Keratinocyte (primary cell): ENCODE measurements around the gene LHX4. TPM values are rescaled to one million over a fixed set of nuclear protein-coding genes. Genes with fewer than 3 reads are reported as not detected.

ENCODE experiments used
- DNase-seq: peaks from one replicate; pipeline ENCODE4 v3.0.0-alpha.2; 2011; ENCODE audit warnings: low read depth, missing footprints, low spot score
- FAIRE-seq: peaks from 2 replicates; lab custom pipeline; 2011; peaks lifted over from hg19 to GRCh38; lab: Jason Lieb, UNC
- H2AFZ ChIP-seq: 2 replicates; pipeline ENCODE4 v1.6.0; 2012; ENCODE audit warnings: low read length, control low read depth, inconsistent platforms; ENCODE audit not compliant: control insufficient read depth
- H3K27ac ChIP-seq: 2 replicates; pipeline ENCODE4 v1.5.1; 2011; ENCODE audit warnings: low read length; ENCODE audit not compliant: control insufficient read depth, insufficient read depth
- H3K27me3 ChIP-seq: 3 replicates; pipeline ENCODE4 v1.6.0; 2011; ENCODE audit warnings: low read length; ENCODE audit not compliant: control insufficient read depth, insufficient read depth; ENCODE audit errors: extremely low read depth
- H3K36me3 ChIP-seq, 2 experiments: 2 replicates in 1 of 2; 3 replicates in 1 of 2; pipeline ENCODE4 v1.5.1; 2011; ENCODE audit warnings: low read length in 2 of 2, mild to moderate bottlenecking in 1 of 2; ENCODE audit not compliant: control insufficient read depth in 2 of 2, insufficient read depth in 2 of 2; ENCODE audit errors: extremely low read depth in 1 of 2
- H3K4me1 ChIP-seq: 3 replicates; pipeline ENCODE4 v1.5.1; 2011; ENCODE audit warnings: low read length; ENCODE audit not compliant: control insufficient read depth, insufficient read depth; ENCODE audit errors: extremely low read depth
- H3K4me2 ChIP-seq: 3 replicates; pipeline ENCODE4 v1.6.0; 2011; ENCODE audit warnings: low read depth, low read length; ENCODE audit not compliant: control insufficient read depth, insufficient read depth; ENCODE audit errors: extremely low read depth
- H3K4me3 ChIP-seq, 3 experiments: fragments of 200-600 bp in 1 of 3; sonication (generic) in 1 of 3; 2 replicates in 2 of 3; 3 replicates in 1 of 3; pipeline ENCODE4 v1.5.1; 2011 to 2016; ENCODE audit warnings: low read length in 3 of 3, mild to moderate bottlenecking in 3 of 3, control low read depth in 2 of 3, inconsistent platforms in 1 of 3, low read depth in 1 of 3, mixed read lengths in 1 of 3, mixed run types in 1 of 3, moderate library complexity in 1 of 3; ENCODE audit not compliant: control insufficient read depth in 2 of 3, insufficient read depth in 2 of 3; ENCODE audit errors: extremely low read depth in 1 of 3
- H3K79me2 ChIP-seq: 2 replicates; pipeline ENCODE4 v1.6.0; 2012; ENCODE audit warnings: low read length; ENCODE audit not compliant: control insufficient read depth, insufficient read depth
- H3K9ac ChIP-seq: 3 replicates; pipeline ENCODE4 v1.6.0; 2011; ENCODE audit warnings: low read length; ENCODE audit not compliant: control insufficient read depth, insufficient read depth; ENCODE audit errors: extremely low read depth
- H3K9me1 ChIP-seq: 3 replicates; pipeline ENCODE4 v1.6.0; 2011; ENCODE audit warnings: low read length; ENCODE audit not compliant: control insufficient read depth, insufficient read depth; ENCODE audit errors: extremely low read depth
- H3K9me3 ChIP-seq: 2 replicates; pipeline ENCODE4 v1.5.1; 2012; ENCODE audit warnings: low read depth, low read length; ENCODE audit not compliant: control insufficient read depth
- H4K20me1 ChIP-seq: 3 replicates; pipeline ENCODE4 v1.6.0; 2011; ENCODE audit warnings: low read length; ENCODE audit not compliant: control insufficient read depth, insufficient read depth; ENCODE audit errors: extremely low read depth
- CTCF ChIP-seq, 3 experiments: IDR thresholded peaks in 1 of 3; conservative IDR thresholded peaks in 1 of 3; optimal IDR thresholded peaks in 1 of 3; 2 replicates in 2 of 3; 3 replicates in 1 of 3; pipeline versions ENCODE3 to v1.5.1; 2011; ENCODE audit warnings: low read length in 3 of 3, mild to moderate bottlenecking in 3 of 3, moderate library complexity in 2 of 3, control low read depth in 1 of 3, inconsistent platforms in 1 of 3; ENCODE audit not compliant: insufficient read depth in 2 of 3; ENCODE audit errors: extremely low read depth in 1 of 3
- EZH2 ChIP-seq: IDR thresholded peaks from one replicate; pipeline ENCODE4 v1.6.1; 2012; ENCODE audit warnings: inconsistent platforms, mild to moderate bottlenecking, low read length, moderate library complexity
- dilution Hi-C: fragments of 300-500 bp; cut with MboI; formaldehyde crosslinking; loops from one replicate; pipeline ENCODE4 v1.7.0; 2020; ENCODE audit warnings: low sequenced_read_pairs; ENCODE audit not compliant: extremely low pct_ligation_motif_present
- polyA plus RNA-seq, 5 experiments: library from polyadenylated mRNA; depleted of rRNA in 3 of 5; stranded (reverse) in 3 of 5; stranded (forward) in 1 of 5; unstranded in 1 of 5; fragments of >200 nt; gene quantifications; 1 replicate in 1 of 5; 2 replicates in 3 of 5; 3 replicates in 1 of 5; pipeline versions ENCODE4 v1.2.1 to v1.2.3, GENCODE V29; 2011 to 2012; ENCODE audit warnings: missing spikeins in 2 of 5, low read depth in 1 of 5, low replicate concordance in 1 of 5

LHX4 gene
- polyA plus RNA-seq, 1 donor (not counting 4 experiments of a cell fraction or from before 2014, with no cell fraction given): not detected

- peaks cover 21% of the 10 kb centered on the region in 2 experiments for H3K36me3 ChIP-seq
- H3K27me3 ChIP-seq: no peaks in the 10 kb centered on the region
- no peaks in the 10 kb centered on the region for H3K9me1 ChIP-seq
- no peak for TF ChIP-seq CTCF (optimal IDR thresholded peaks at IDR 0.05 in 1 of 3, IDR thresholded peaks at IDR 0.05 in 1 of 3, conservative IDR thresholded peaks at IDR 0.05 in 1 of 3; ENCODE audit: extremely low read depth in 1 of 3, insufficient read depth in 2 of 3, low read length in 3 of 3)
- no peak for TF ChIP-seq EZH2
- FAIRE-seq: no peak
- H4K20me1 ChIP-seq: no peaks in the 10 kb centered on the region
- no peaks in the 10 kb centered on the region for H3K9me3 ChIP-seq
- DNase-seq: no peak
- H3K4me1 ChIP-seq: peaks cover 3% of the 10 kb centered on the region
- H3K9ac ChIP-seq: no peak overlapping the region
- H3K27ac ChIP-seq: no peak overlapping the region
- H3K4me2 ChIP-seq: no peak overlapping the region
- dilution Hi-C loops: no loop called here
- H3K79me2 ChIP-seq: no peaks in the 10 kb centered on the region
- no peak overlapping the region for H3K4me3 ChIP-seq
- H2AFZ ChIP-seq: no peak overlapping the region
These were observed 35.4 kb upstream of the LHX4 start for GRCh38 chr1:180194546-180195207.

GRCh38 chr1:180195401-180195800 is 34.7 kb upstream of the LHX4 start:
- H3K79me2 ChIP-seq: no peaks in the 10 kb centered on the region
- H4K20me1 ChIP-seq: no peaks in the 10 kb centered on the region
- dilution Hi-C loops: no loop called here
- DNase-seq (no peak), FAIRE-seq (no peak)
- no peaks in the 10 kb centered on the region for H3K9me1 ChIP-seq
- H3K27me3 ChIP-seq: no peaks in the 10 kb centered on the region
- H3K36me3 ChIP-seq: peaks cover 16 to 21% of the 10 kb centered on the region in 2 experiments
- TF ChIP-seq CTCF (optimal IDR thresholded peaks at IDR 0.05 in 1 of 3, IDR thresholded peaks at IDR 0.05 in 1 of 3, conservative IDR thresholded peaks at IDR 0.05 in 1 of 3; ENCODE audit: extremely low read depth in 1 of 3, insufficient read depth in 2 of 3, low read length in 3 of 3) (no peak), EZH2 (no peak)
- H3K4me2 ChIP-seq: no peak overlapping the region
- H2AFZ ChIP-seq: no peak overlapping the region
- no peak overlapping the region for H3K27ac ChIP-seq
- H3K9me3 ChIP-seq: no peaks in the 10 kb centered on the region
- H3K4me1 ChIP-seq: peaks cover 3% of the 10 kb centered on the region
- H3K4me3 ChIP-seq: no peak overlapping the region
- no peak overlapping the region for H3K9ac ChIP-seq
